ENCODE measurements around the gene ST3GAL2.
A peak's percentile ranks its signal among the peaks of the same experiment; 100 is the strongest.

The ST3GAL2 gene

GRCh38 chr16:70448075-70448474 lies 9.2 kb upstream of the ST3GAL2 start:
- H3K4me3 ChIP-seq (ENCODE audit: control insufficient read depth, low read depth, low read length) = no peak overlapping the region
- no peak for DNase-seq (ENCODE audit: low read depth)
- no peak for TF ChIP-seq CTCF (conservative IDR thresholded peaks at IDR 0.05; ENCODE audit: control insufficient read depth, insufficient read depth, low read depth, low read length)

GRCh38 chr16:70444249-70445063 lies 5.6 kb upstream of the ST3GAL2 start:
- TF ChIP-seq CTCF (conservative IDR thresholded peaks at IDR 0.05; ENCODE audit: control insufficient read depth, insufficient read depth, low read depth, low read length) = no peak
- no peak for DNase-seq (ENCODE audit: low read depth)
- H3K4me3 ChIP-seq (ENCODE audit: control insufficient read depth, low read depth, low read length) = no peak overlapping the region

GRCh38 chr16:70442344-70442743 lies 3.4 kb upstream of the ST3GAL2 start:
- no peak overlapping the region for H3K4me3 ChIP-seq (ENCODE audit: control insufficient read depth, low read depth, low read length)
- no peak for DNase-seq (ENCODE audit: low read depth)
- no peak for TF ChIP-seq CTCF (conservative IDR thresholded peaks at IDR 0.05; ENCODE audit: control insufficient read depth, insufficient read depth, low read depth, low read length)

GRCh38 chr16:70441406-70441990 lies 2.6 kb upstream of the ST3GAL2 start:
- DNase-seq (ENCODE audit: low read depth) = no peak
- TF ChIP-seq CTCF (conservative IDR thresholded peaks at IDR 0.05; ENCODE audit: control insufficient read depth, insufficient read depth, low read depth, low read length) = no peak
- no peak overlapping the region for H3K4me3 ChIP-seq (ENCODE audit: control insufficient read depth, low read depth, low read length)

- DNase-seq (ENCODE audit: low read depth) = no peak
- TF ChIP-seq CTCF (conservative IDR thresholded peaks at IDR 0.05; ENCODE audit: control insufficient read depth, insufficient read depth, low read depth, low read length) = no peak
- H3K4me3 ChIP-seq (ENCODE audit: control insufficient read depth, low read depth, low read length) = no peak overlapping the region
These were observed 1.3 kb upstream of the ST3GAL2 start for GRCh38 chr16:70440009-70440692.

GRCh38 chr16:70438585-70438968 lies 323 bp downstream of the ST3GAL2 start:
- peak overlapping the region; percentile 58 for H3K4me3 ChIP-seq (ENCODE audit: control insufficient read depth, low read depth, low read length)
- no peak for DNase-seq (ENCODE audit: low read depth)

More at GRCh38 chr16:70438585-70438968, 323 bp downstream of the ST3GAL2 start:
- TF ChIP-seq CTCF (conservative IDR thresholded peaks at IDR 0.05; ENCODE audit: control insufficient read depth, insufficient read depth, low read depth, low read length) = no peak

All from fibroblast of mammary gland (primary cell).